CD14-positive monocyte (primary cell): ENCODE results near the gene TNNI3K. TPM values are rescaled to one million over a fixed set of nuclear protein-coding genes. Genes with fewer than 3 reads are reported as not detected.

Source experiments
- DNase-seq, 3 donors: peaks; one replicate each; pipeline ENCODE4 v3.0.0-alpha.2; 2011 to 2022
- H2AFZ ChIP-seq: 2 replicates; pipeline ENCODE4 v1.6.0; 2012; ENCODE audit warnings: mild to moderate bottlenecking, low read depth, low read length, inconsistent platforms; ENCODE audit not compliant: insufficient read depth, poor library complexity, severe bottlenecking
- H3K27ac ChIP-seq, 2 donors: 1 replicate in 1 of 2; 2 replicates in 1 of 2; pipeline ENCODE4 v1.5.1; 2012 to 2013; ENCODE audit warnings: low read length in 2 of 2, control low read depth in 1 of 2, inconsistent platforms in 1 of 2, low read depth in 1 of 2, mild to moderate bottlenecking in 1 of 2
- H3K27me3 ChIP-seq, 2 donors: one replicate each; pipeline versions ENCODE4 v1.6.0 to v1.6.1; 2011 to 2013; ENCODE audit warnings: low read length in 2 of 2; ENCODE audit not compliant: control insufficient read depth in 2 of 2, insufficient read depth in 2 of 2
- H3K36me3 ChIP-seq, 2 donors: replicated peaks in 1 of 2; 1 replicate in 1 of 2; 2 replicates in 1 of 2; pipeline versions ENCODE4 v1.5.1 to v1.6.1; 2012 to 2013; ENCODE audit warnings: low read length in 2 of 2, control low read depth in 1 of 2, inconsistent platforms in 1 of 2, mild to moderate bottlenecking in 1 of 2; ENCODE audit not compliant: insufficient read depth in 2 of 2, control insufficient read depth in 1 of 2
- H3K4me1 ChIP-seq, 2 donors: 1 replicate in 1 of 2; 2 replicates in 1 of 2; pipeline versions ENCODE4 v1.5.1 to v1.6.1; 2012 to 2013; ENCODE audit warnings: low read length in 2 of 2, control low read depth in 1 of 2, inconsistent platforms in 1 of 2, mild to moderate bottlenecking in 1 of 2, moderate library complexity in 1 of 2; ENCODE audit not compliant: insufficient read depth in 2 of 2, control insufficient read depth in 1 of 2
- H3K4me2 ChIP-seq: replicated peaks from 2 replicates; pipeline ENCODE3; 2012; ENCODE audit warnings: low read length, moderate library complexity, mild to moderate bottlenecking; ENCODE audit not compliant: poor library complexity, severe bottlenecking; ENCODE audit errors: extremely low read depth
- H3K4me3 ChIP-seq, 3 experiments: fragments of 200-600 bp in 1 of 3; sonication (generic) in 1 of 3; replicated peaks in 1 of 3; 1 replicate in 2 of 3; 2 replicates in 1 of 3; pipeline ENCODE4 v1.5.1; 2011 to 2013; ENCODE audit warnings: low read length in 3 of 3, mild to moderate bottlenecking in 3 of 3, control low read depth in 2 of 3, low read depth in 2 of 3, inconsistent platforms in 1 of 3, moderate library complexity in 1 of 3
- H3K79me2 ChIP-seq: 2 replicates; pipeline ENCODE4 v1.6.0; 2012; ENCODE audit warnings: mild to moderate bottlenecking, control low read depth, inconsistent platforms, low read length, moderate library complexity; ENCODE audit not compliant: insufficient read depth
- H3K9ac ChIP-seq: 2 replicates; pipeline ENCODE4 v1.6.0; 2017; ENCODE audit warnings: low read length, mild to moderate bottlenecking; ENCODE audit not compliant: insufficient read depth, poor library complexity, severe bottlenecking
- H3K9me3 ChIP-seq, 2 donors: replicated peaks in 1 of 2; 1 replicate in 1 of 2; 2 replicates in 1 of 2; pipeline versions ENCODE4 v1.5.1 to v1.6.1; 2012 to 2013; ENCODE audit warnings: low read length in 2 of 2, control low read depth in 1 of 2; ENCODE audit not compliant: control insufficient read depth in 1 of 2, insufficient read depth in 1 of 2
- H4K20me1 ChIP-seq: 2 replicates; pipeline ENCODE4 v1.6.0; 2012; ENCODE audit warnings: mild to moderate bottlenecking, low read length, control low read depth, moderate library complexity; ENCODE audit not compliant: insufficient read depth
- H3K27ac Mint-ChIP-seq, 7 donors: one replicate each; pipeline ENCODE4 v1.8.0; 2020; ENCODE audit warnings: mild to moderate bottlenecking in 7 of 7, mixed read lengths in 7 of 7, moderate library complexity in 6 of 7, inconsistent platforms in 2 of 7
- H3K27me3 Mint-ChIP-seq, 3 donors: one replicate each; pipeline ENCODE4 v1.8.0; 2021 to 2022; ENCODE audit warnings: low read depth in 3 of 3, mild to moderate bottlenecking in 3 of 3, mixed read lengths in 3 of 3, moderate library complexity in 3 of 3, inconsistent platforms in 1 of 3
- H3K36me3 Mint-ChIP-seq, 2 donors: one replicate each; pipeline ENCODE4 v1.8.0; 2020; ENCODE audit warnings: mixed read lengths in 2 of 2, inconsistent platforms in 1 of 2, mild to moderate bottlenecking in 1 of 2
- H3K4me1 Mint-ChIP-seq: one replicate; pipeline ENCODE4 v1.8.0; 2020; ENCODE audit warnings: mild to moderate bottlenecking, mixed read lengths
- H3K4me3 Mint-ChIP-seq, 2 donors: one replicate each; pipeline ENCODE4 v1.8.0; 2020; ENCODE audit warnings: mild to moderate bottlenecking in 2 of 2, mixed read lengths in 2 of 2, moderate library complexity in 1 of 2
- H3K9me3 Mint-ChIP-seq, 7 donors: one replicate each; pipeline ENCODE4 v1.8.0; 2020 to 2022; ENCODE audit warnings: mixed read lengths in 7 of 7, mild to moderate bottlenecking in 6 of 7, moderate library complexity in 6 of 7, inconsistent platforms in 2 of 7
- CTCF ChIP-seq: fragments of 200-600 bp; IDR thresholded peaks from one replicate; pipeline ENCODE4 v1.8.0; 2022; ENCODE audit warnings: antibody characterized with exemption, mild to moderate bottlenecking
- WGBS: methylation state at CpG from one replicate; pipeline ENCODE4 v1.1.5; 2013; ENCODE audit warnings: missing lambda C conversion rate; ENCODE audit not compliant: insufficient coverage; 5-methylcytosine and 5-hydroxymethylcytosine counted together
- intact Hi-C, 2 donors: fragments of 100-400 bp; cut with micrococcal nuclease; formaldehyde crosslinking; loops; one replicate each; pipeline versions ENCODE4 v1.15.0 to v1.15.1; 2023
- polyA plus RNA-seq, 3 donors: library from polyadenylated mRNA; depleted of rRNA in 1 of 3; unstranded in 2 of 3; stranded (reverse) in 1 of 3; fragments of 300-500 nt in 2 of 3; fragments of >200 nt in 1 of 3; fragmentation: Illumina TruSeq in 2 of 3; gene quantifications; 1 replicate in 2 of 3; 2 replicates in 1 of 3; pipeline ENCODE4 v1.2.3, GENCODE V29; 2012 to 2021

TNNI3K gene
- polyA plus RNA-seq, 3 donors, result 0.51 TPM; not detected in 2

GRCh38 chr1:74432325-74432724 lies 197.1 kb downstream of the TNNI3K start:
- Histone ChIP-seq H3K4me3 (no peak overlapping the region), H3K27ac (no peak overlapping the region), H3K79me2 (no peaks in the 10 kb centered on the region), H3K36me3 (no peaks in the 10 kb centered on the region), H3K4me1 (no peaks in the 10 kb centered on the region), H3K9ac (no peak overlapping the region), H2AFZ (no peak overlapping the region), H3K27me3 (no peaks in the 10 kb centered on the region), H3K4me2 (no peak overlapping the region), H4K20me1 (no peaks in the 10 kb centered on the region), H3K9me3 (no peaks in the 10 kb centered on the region)
- no peak overlapping the region for H3K27ac Mint-ChIP-seq
- H3K27me3 Mint-ChIP-seq, result peaks cover 0 to under 1% (median 0%) of the 10 kb centered on the region in 3 donors
- H3K4me1 Mint-ChIP-seq, result no peaks in the 10 kb centered on the region
- WGBS, result no CpG with 5 or more reads among the region's 1 CpG
- H3K9me3 Mint-ChIP-seq, result peaks cover 0 to 8% (median 0%) of the 10 kb centered on the region in 7 donors
- DNase-seq, result no peak
- H3K36me3 Mint-ChIP-seq, result no peaks in the 10 kb centered on the region
- intact Hi-C loops, result no loop called here
- TF ChIP-seq CTCF, result no peak
- no peak overlapping the region for H3K4me3 Mint-ChIP-seq

- H3K27me3 ChIP-seq, result no peaks in the 10 kb centered on the region
- Mint-ChIP-seq H3K27ac (no peak overlapping the region), H3K4me1 (no peaks in the 10 kb centered on the region), H3K4me3 (no peak overlapping the region), H3K9me3 (peaks cover 0 to 3% (median 0%) of the 10 kb centered on the region in 7 donors), H3K36me3 (no peaks in the 10 kb centered on the region), H3K27me3 (peaks cover 0 to 2% (median 0%) of the 10 kb centered on the region in 3 donors)
- no peaks in the 10 kb centered on the region for H3K36me3 ChIP-seq
- H3K4me3 ChIP-seq, result no peak overlapping the region
- no peak overlapping the region for H3K4me2 ChIP-seq
- intact Hi-C loops, result no loop called here
- H3K4me1 ChIP-seq, result no peaks in the 10 kb centered on the region
- no peaks in the 10 kb centered on the region for H3K9me3 ChIP-seq
- H3K27ac ChIP-seq, result no peak overlapping the region
- TF ChIP-seq CTCF, result no peak
- no peak for DNase-seq
- no peaks in the 10 kb centered on the region for H3K79me2 ChIP-seq
- H4K20me1 ChIP-seq, result no peaks in the 10 kb centered on the region
- 100% methylated on average over 1 of the region's 2 CpGs for WGBS
- H3K9ac ChIP-seq, result no peak overlapping the region
- no peak overlapping the region for H2AFZ ChIP-seq
These were observed 199.1 kb downstream of the TNNI3K start for GRCh38 chr1:74434321-74434720.
